SK-N-SH treated with all-trans-retinoic acid at 6 μM for 48 hours (cell line): ENCODE results near the gene HK3.

ENCODE experiments used
- ATAC-seq: fragments of 200-7000 bp; cut with Tn5 transposase; 3 replicates; pipeline ENCODE4 v1.9.1; 2020; ENCODE audit warnings: mild to moderate bottlenecking, moderate library complexity
- ARNTL ChIP-seq: fragments of 450-650 bp; formaldehyde crosslinking; IDR thresholded peaks from 2 replicates; pipeline ENCODE4 v1.5.0; 2020; ENCODE audit warnings: low read depth, mild to moderate bottlenecking, moderate library complexity, borderline replicate concordance
- BACH2 ChIP-seq: fragments of 250-450 bp; sonication (Bioruptor Pico); IDR thresholded peaks from 2 replicates; pipeline ENCODE4 v1.9.0; 2021; ENCODE audit warnings: mild to moderate bottlenecking, borderline replicate concordance
- CSDC2 ChIP-seq: fragments of 250-450 bp; sonication (Bioruptor Pico); IDR thresholded peaks from 2 replicates; pipeline ENCODE4 v1.5.0; 2020; ENCODE audit warnings: mild to moderate bottlenecking, moderate library complexity
- ESRRG ChIP-seq: fragments of 250-450 bp; sonication (Bioruptor Pico); IDR thresholded peaks from 2 replicates; pipeline ENCODE4 v1.6.1; 2021; ENCODE audit warnings: mild to moderate bottlenecking
- GLIS3 ChIP-seq: fragments of 250-450 bp; sonication (Bioruptor Pico); IDR thresholded peaks from 2 replicates; pipeline ENCODE4 v1.5.0; 2020; ENCODE audit warnings: mild to moderate bottlenecking, moderate library complexity
- OSR1 ChIP-seq: fragments of 250-450 bp; sonication (Bioruptor Pico); IDR thresholded peaks from 2 replicates; pipeline ENCODE4 v1.8.0; 2022; ENCODE audit warnings: moderate library complexity, mild to moderate bottlenecking, inconsistent platforms
- PATZ1 ChIP-seq: fragments of 250-450 bp; sonication (Bioruptor Pico); IDR thresholded peaks from 2 replicates; pipeline ENCODE4 v1.8.0; 2020; ENCODE audit warnings: mild to moderate bottlenecking, moderate library complexity, borderline replicate concordance
- POU6F1 ChIP-seq: fragments of 250-450 bp; sonication (Bioruptor Pico); IDR thresholded peaks from 2 replicates; pipeline ENCODE4 v1.8.0; 2021; ENCODE audit warnings: low read depth, mild to moderate bottlenecking, moderate library complexity, borderline replicate concordance
- PPARA ChIP-seq: fragments of 250-450 bp; sonication (Bioruptor Pico); IDR thresholded peaks from 2 replicates; pipeline ENCODE4 v1.5.0; 2020; ENCODE audit warnings: mild to moderate bottlenecking, borderline replicate concordance
- RARB ChIP-seq: fragments of 250-450 bp; sonication (Bioruptor Pico); IDR thresholded peaks from 2 replicates; pipeline ENCODE4 v1.8.0; 2021; ENCODE audit warnings: mild to moderate bottlenecking, moderate library complexity
- SNAI2 ChIP-seq: fragments of 250-450 bp; sonication (Bioruptor Pico); IDR thresholded peaks from 2 replicates; pipeline ENCODE4 v1.5.0; 2020; ENCODE audit warnings: mild to moderate bottlenecking, moderate library complexity
- TCF4 ChIP-seq: fragments of 250-450 bp; sonication (Bioruptor Pico); IDR thresholded peaks from 2 replicates; pipeline ENCODE4 v1.8.0; 2021; ENCODE audit warnings: mild to moderate bottlenecking, moderate library complexity, borderline replicate concordance
- TOX ChIP-seq: fragments of 250-450 bp; sonication (Bioruptor Pico); IDR thresholded peaks from 2 replicates; pipeline ENCODE4 v1.8.0; 2021; ENCODE audit warnings: mild to moderate bottlenecking, moderate library complexity, borderline replicate concordance
- TSHZ2 ChIP-seq: fragments of 250-450 bp; sonication (Bioruptor Pico); IDR thresholded peaks from 2 replicates; pipeline ENCODE4 v1.5.0; 2020; ENCODE audit warnings: mild to moderate bottlenecking, moderate library complexity
- ZC3H10 ChIP-seq: fragments of 250-450 bp; sonication (Bioruptor Pico); IDR thresholded peaks from 2 replicates; pipeline ENCODE4 v1.5.1; 2021; ENCODE audit warnings: mild to moderate bottlenecking, moderate library complexity
- ZFP30 ChIP-seq: fragments of 450-650 bp; formaldehyde crosslinking; IDR thresholded peaks from 2 replicates; pipeline ENCODE4 v1.5.0; 2022; ENCODE audit warnings: mild to moderate bottlenecking, moderate library complexity
- ZNF565 ChIP-seq: fragments of 450-650 bp; formaldehyde crosslinking; conservative IDR thresholded peaks from 2 replicates; pipeline ENCODE4 v1.5.0; 2020; ENCODE audit warnings: low read depth, mild to moderate bottlenecking, moderate library complexity
- ZNF70 ChIP-seq: fragments of 450-650 bp; formaldehyde crosslinking; IDR thresholded peaks from 2 replicates; pipeline ENCODE4 v1.5.0; 2020; ENCODE audit warnings: mild to moderate bottlenecking, moderate library complexity
- ZNF8 ChIP-seq: fragments of 450-650 bp; formaldehyde crosslinking; IDR thresholded peaks from 2 replicates; pipeline ENCODE4 v1.5.0; 2020; ENCODE audit warnings: mild to moderate bottlenecking, moderate library complexity
- TF ChIP-seq, protein P1 (sequence below): fragments of 250-450 bp; sonication (Bioruptor Pico); IDR thresholded peaks from 2 replicates; pipeline ENCODE4 v1.5.1; 2021; ENCODE audit warnings: mild to moderate bottlenecking, moderate library complexity

The HK3 gene

GRCh38 chr5:176915906-176916305 lies 16.8 kb upstream of the HK3 start (continued):
- no peak for TF ChIP-seq POU6F1 (CRISPR knock-in tag)
- no peak for TF ChIP-seq ESRRG
- no peak for TF ChIP-seq TOX (CRISPR knock-in tag)
- TF ChIP-seq PPARA = no peak

DNA sequence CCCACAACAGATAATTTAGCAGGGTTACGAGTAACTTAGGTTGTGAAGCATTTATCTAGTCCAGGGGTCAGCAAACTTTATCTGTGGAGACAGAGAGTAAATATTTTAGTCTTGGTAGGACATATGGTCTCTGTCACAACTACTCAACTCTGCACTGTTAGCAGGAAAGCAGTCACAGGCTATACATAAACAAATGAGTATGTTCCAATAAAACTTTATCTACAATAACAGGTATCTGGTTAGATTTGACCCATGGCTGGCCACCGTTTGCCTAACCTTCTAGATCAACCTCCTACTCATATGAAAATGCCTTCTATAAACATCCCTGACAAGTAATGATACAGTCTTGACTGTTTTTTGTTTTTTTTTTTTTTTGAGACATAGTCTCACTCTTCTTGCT lies 13.0 kb upstream of the HK3 start:
- TF ChIP-seq CSDC2 (CRISPR knock-in tag) = no peak
- TF ChIP-seq SNAI2 (CRISPR knock-in tag) = no peak
- TF ChIP-seq GLIS3 (CRISPR knock-in tag) = no peak
- no peak for TF ChIP-seq ZNF70
- TF ChIP-seq ZNF8 (CRISPR knock-in tag) = no peak
- no peak for TF ChIP-seq PPARA
- TF ChIP-seq POU6F1 (CRISPR knock-in tag) = no peak
- TF ChIP-seq BACH2 (CRISPR knock-in tag) = no peak
- TF ChIP-seq ARNTL (CRISPR knock-in tag) = no peak
- TF ChIP-seq OSR1 = no peak
- TF ChIP-seq, protein P1, sequence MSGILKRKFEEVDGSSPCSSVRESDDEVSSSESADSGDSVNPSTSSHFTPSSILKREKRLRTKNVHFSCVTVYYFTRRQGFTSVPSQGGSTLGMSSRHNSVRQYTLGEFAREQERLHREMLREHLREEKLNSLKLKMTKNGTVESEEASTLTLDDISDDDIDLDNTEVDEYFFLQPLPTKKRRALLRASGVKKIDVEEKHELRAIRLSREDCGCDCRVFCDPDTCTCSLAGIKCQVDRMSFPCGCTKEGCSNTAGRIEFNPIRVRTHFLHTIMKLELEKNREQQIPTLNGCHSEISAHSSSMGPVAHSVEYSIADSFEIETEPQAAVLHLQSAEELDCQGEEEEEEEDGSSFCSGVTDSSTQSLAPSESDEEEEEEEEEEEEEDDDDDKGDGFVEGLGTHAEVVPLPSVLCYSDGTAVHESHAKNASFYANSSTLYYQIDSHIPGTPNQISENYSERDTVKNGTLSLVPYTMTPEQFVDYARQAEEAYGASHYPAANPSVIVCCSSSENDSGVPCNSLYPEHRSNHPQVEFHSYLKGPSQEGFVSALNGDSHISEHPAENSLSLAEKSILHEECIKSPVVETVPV (CRISPR knock-in tag) = no peak
- no peak for TF ChIP-seq ZFP30 (CRISPR knock-in tag)
- TF ChIP-seq ZNF565 (CRISPR knock-in tag) = no peak
- ATAC-seq = no peak

DNA sequence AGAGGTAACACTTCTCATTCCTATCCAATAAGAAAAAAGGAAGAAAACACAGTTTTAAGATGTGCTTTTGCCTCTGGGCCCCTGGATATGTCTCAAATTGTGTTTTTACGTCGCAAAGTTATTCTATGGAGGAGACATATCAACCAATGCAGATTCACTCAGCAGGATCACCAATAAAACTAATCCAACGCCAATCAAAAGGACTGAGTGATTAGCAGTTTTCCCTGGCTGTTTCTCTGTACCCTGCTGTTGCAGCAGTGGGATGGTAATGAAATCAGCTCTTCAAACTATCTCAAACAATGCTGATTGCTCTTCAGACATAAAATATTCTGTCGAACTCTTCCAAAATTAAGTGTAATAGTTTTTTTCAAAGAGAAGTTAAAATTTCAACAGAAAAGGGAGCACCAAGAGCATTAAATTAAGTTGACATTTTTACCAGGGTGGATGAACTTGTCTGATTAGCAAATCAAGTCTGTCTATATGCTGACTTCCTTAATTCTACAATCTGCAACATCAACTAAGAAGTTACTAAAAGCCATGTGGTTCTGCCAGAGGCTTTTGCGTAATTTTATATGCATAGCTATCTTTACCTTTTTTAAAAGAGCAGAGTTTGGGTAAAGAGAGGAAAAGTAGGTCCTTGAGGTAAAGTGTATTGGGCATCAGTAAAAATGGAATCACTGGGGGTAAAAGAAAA lies 9.7 kb upstream of the HK3 start:
- no peak for ATAC-seq
- TF ChIP-seq PPARA (no peak), TCF4 (CRISPR knock-in tag) (no peak), ZC3H10 (CRISPR knock-in tag) (no peak), GLIS3 (CRISPR knock-in tag) (no peak), ARNTL (CRISPR knock-in tag) (no peak), CSDC2 (CRISPR knock-in tag) (no peak), ESRRG (no peak), SNAI2 (CRISPR knock-in tag) (no peak), OSR1 (no peak), RARB (CRISPR knock-in tag) (no peak), ZNF565 (CRISPR knock-in tag) (no peak), ZFP30 (CRISPR knock-in tag) (no peak), ZNF8 (CRISPR knock-in tag) (no peak), POU6F1 (CRISPR knock-in tag) (no peak)
- TF ChIP-seq, protein P1 (CRISPR knock-in tag) = no peak

DNA sequence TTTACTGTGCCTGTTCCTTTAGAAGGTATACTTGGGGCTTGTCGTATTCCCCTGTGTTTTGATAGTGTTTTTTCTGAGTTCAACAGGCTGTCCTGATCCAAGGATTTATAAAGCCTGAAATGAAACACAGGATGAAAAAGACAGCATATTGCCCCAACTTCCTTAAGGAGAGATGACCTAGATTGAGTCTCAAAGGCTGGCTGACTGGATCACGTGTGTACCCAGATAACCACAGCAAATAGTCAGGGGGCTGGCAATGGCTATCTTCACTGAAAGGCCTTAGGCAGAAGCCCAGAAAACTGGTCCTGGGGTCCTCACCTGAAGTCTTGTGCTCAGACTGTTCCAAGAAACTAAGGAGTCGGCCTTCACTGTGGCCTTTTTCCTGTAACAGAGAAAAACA lies 7.7 kb upstream of the HK3 start:
- no peak for ATAC-seq
- TF ChIP-seq CSDC2 (CRISPR knock-in tag) (no peak), RARB (CRISPR knock-in tag) (no peak), SNAI2 (CRISPR knock-in tag) (no peak), TOX (CRISPR knock-in tag) (no peak), ARNTL (CRISPR knock-in tag) (no peak), PPARA (no peak), PATZ1 (CRISPR knock-in tag) (no peak), TSHZ2 (CRISPR knock-in tag) (no peak), ZC3H10 (CRISPR knock-in tag) (no peak)
